LNCAP (cell line): ENCODE measurements around the gene YJEFN3.

Source experiments
- TF ChIP-seq, protein P1 (sequence below): fragments of 450-650 bp; IDR thresholded peaks from 2 replicates; pipeline ENCODE4 v1.5.1; 2017; ENCODE audit warnings: mild to moderate bottlenecking

YJEFN3 gene

DNA sequence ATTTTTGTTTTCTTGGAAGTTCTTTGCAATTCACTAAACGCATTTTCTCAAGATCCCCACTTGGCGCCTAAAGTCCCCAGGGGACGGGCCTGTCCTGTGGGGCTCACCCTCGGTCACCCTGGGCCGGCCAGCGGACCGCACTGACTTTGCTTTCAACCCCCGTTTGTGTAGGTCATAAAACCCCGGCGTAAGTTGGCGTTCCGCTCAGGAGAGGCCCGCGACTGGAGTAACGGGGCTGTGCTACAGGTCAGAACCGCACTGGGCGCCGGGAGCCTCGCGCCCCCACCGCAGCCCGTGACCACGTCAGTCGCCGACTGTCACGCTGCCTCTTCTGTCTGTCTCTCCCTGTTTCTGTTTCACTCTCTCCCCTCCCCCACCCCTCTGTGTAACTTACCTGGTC lies 26.9 kb upstream of the YJEFN3 start:
- TF ChIP-seq, protein P1, sequence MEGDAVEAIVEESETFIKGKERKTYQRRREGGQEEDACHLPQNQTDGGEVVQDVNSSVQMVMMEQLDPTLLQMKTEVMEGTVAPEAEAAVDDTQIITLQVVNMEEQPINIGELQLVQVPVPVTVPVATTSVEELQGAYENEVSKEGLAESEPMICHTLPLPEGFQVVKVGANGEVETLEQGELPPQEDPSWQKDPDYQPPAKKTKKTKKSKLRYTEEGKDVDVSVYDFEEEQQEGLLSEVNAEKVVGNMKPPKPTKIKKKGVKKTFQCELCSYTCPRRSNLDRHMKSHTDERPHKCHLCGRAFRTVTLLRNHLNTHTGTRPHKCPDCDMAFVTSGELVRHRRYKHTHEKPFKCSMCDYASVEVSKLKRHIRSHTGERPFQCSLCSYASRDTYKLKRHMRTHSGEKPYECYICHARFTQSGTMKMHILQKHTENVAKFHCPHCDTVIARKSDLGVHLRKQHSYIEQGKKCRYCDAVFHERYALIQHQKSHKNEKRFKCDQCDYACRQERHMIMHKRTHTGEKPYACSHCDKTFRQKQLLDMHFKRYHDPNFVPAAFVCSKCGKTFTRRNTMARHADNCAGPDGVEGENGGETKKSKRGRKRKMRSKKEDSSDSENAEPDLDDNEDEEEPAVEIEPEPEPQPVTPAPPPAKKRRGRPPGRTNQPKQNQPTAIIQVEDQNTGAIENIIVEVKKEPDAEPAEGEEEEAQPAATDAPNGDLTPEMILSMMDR: no peak

DNA sequence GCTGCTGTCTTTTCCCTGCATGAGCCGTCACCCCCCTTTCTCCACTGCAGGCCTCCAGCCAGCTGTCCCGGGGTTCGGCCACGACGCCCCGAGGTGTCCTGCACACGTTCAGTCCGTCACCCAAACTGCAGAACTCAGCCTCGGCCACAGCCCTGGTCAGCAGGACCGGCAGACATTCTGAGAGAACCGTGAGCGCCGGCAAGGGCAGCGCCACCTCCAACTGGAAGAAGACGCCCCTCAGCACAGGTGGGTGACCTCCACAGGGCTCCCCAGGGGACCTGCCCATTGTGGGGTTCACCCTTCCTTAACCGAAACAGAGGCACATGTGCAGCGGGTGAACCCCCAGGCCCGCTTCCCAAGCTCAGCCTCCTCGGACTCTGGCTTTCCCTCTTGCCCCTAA lies 26.4 kb upstream of the YJEFN3 start:
- TF ChIP-seq, protein P1: no peak

DNA sequence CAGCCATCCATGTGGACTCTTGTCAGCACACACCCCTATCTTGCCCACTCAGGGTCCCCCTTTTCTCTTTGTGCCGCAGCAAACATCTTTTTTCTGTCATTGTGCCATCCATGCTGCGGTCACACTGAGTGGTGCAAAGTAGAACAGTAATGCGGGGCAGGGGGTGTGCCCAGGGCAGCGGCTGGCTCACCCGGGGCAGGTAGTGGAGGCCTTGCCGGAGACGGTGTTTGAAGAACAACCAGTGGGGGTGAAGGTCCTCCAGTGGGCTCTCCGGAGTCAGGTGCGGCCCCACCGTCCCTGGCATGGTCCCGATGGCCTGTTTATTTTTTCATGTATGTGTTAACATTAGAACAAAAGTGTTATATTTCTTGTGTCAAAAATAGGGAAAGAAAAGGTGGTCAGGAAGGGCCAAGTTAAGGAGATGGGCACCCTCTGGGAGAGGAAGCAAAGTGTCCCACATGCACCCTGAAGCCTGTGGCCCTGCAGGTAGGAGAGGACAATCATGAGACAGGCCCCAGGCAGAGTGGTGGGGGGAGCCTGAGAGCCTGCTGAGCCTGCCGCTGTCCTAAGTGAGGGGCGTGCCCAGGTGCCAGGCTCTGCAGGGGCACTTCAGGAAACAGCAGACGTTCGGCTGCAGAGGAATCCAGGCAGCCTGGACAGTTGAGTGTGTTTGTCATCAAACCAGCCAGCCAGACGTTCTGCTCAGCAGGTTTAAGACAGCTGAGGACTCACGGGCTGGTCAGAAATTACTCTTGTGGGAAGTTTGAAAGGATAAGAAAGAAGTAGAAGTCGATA lies 25.7 kb upstream of the YJEFN3 start:
- TF ChIP-seq, protein P1: no peak

DNA sequence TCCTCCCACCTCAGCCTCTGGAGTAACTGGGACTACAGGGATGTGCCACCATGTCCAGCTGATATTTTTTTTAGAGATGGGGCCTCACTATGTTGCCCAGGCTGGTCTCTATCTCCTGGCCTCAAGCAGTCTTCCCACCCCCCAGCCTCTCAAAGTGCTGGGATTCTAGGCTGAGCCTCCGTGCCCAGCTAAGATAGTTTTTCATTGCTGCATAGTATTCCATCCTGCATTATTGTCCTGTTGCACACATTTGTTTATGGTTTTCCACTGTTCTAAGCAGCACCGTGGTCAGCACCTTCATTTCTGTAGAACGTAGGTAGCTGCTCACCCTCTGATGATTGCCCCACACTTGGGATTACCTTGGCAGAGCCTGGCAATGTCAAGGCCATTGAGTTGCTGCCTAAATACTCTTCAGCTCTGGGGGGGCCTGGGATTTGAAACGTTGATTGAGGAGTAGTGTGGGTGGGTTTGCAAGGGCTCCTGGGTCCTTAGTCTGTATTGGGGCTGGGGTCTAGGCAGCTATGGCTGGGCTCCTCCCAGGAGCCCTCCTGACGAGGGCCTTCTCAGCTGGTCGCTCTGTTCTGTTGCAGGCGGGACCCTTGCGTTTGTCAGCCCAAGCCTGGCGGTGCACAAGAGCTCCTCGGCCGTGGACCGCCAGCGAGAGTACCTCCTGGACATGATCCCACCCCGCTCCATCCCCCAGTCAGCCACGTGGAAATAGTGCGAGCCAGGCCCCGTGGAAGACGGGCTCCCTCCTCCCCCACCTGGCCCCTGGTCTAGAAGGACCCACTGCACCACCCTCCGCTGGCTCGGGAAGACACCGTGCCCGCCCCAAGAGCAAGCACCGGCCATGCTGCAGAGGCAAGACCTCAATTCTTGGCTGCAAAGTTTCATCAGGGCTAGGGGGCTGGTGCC lies 23.7 kb upstream of the YJEFN3 start:
- TF ChIP-seq, protein P1: no peak

DNA sequence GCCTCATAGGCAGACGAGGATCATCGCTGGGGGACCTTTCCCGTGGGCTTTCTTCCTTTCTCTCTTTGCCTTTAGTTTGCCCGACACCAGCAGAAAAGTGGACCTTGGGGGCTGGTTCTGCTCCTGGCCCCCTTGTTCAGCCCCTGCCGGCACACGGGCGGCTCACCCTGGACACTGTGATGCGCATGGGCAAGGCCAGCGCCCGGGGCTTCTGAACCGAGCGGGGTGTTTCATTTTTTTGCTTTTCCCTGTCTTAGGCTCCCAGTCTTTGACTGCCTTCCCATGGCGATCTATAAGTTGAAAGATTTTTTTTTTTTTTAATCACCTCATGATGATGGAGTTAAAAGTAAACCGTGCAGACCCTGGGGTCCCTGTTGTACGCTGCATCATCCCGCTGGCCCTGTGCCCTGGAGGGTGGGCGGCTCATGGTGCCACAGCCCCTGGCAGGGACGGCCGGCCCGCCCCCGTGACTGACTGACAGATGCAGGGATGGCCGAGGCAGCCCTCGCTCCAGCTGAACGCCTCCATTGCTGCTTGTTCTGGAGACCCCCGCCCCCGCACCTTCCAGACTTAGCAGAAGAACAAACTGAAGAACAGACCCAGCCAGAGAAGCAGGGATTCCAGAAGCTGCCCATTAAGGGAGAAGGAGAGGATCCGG lies 22.9 kb upstream of the YJEFN3 start:
- TF ChIP-seq, protein P1: no peak

DNA sequence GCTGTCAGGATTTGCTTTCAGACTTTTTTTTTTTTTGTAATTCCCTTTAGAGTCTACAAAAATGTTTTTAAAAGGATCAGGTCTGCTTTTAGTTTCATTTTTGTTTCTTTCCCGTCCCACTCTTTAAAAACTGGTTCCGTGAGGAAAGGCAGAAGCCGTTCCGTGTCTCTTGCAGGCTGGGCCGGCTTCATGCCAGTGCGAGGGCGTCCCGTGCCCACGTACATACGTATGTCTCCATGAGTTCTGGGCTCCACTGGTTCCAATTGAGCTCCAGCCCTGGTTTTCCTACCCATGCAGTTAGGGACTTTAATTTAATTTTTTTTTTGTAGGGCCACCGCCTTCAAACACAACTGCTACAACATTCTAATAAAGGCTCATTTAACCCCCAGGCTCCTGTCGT lies 22.1 kb upstream of the YJEFN3 start:
- TF ChIP-seq, protein P1: no peak

DNA sequence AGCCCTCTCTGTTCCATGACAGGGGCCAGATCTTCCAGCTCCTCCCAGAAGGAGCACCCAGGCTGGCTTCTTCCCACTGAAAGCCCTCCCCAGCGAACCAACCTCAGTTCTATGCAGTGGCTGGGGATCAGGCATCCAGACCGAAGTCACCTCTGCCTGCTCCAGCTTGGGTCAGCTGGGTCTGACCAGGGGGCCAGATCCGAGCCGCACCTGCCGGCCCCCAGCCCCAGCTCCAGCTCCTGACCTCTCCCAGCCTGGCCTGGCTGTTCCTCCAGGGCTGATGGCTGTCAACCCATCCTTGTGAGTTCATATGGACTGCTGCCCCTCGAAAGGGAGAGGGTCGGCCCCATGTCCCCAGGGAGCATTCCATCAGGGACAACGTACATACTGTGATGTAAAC lies 21.4 kb upstream of the YJEFN3 start:
- TF ChIP-seq, protein P1: no peak
